RWPE2 (cell line): ENCODE measurements around the gene PTPRM.

Experiments
- ATAC-seq: fragments of 200-7000 bp; cut with Tn5 transposase; 3 replicates; pipeline ENCODE4 v1.9.1; 2021; ENCODE audit warnings: low read depth
- DNase-seq: peaks from one replicate; pipeline ENCODE4 v3.0.0-alpha.2; 2020; ENCODE audit warnings: low spot score
- H3K27ac ChIP-seq: fragments of 450-650 bp; 2 replicates; pipeline ENCODE4 v1.5.1; 2017; ENCODE audit warnings: mild to moderate bottlenecking; ENCODE audit not compliant: poor library complexity, severe bottlenecking
- H3K27me3 ChIP-seq: fragments of 250-450 bp; sonication (Bioruptor Pico); 2 replicates; pipeline ENCODE4 v1.5.1; 2021; ENCODE audit warnings: mild to moderate bottlenecking, moderate library complexity; ENCODE audit not compliant: insufficient read depth, poor library complexity, severe bottlenecking
- H3K36me3 ChIP-seq: fragments of 250-450 bp; sonication (Bioruptor Pico); 2 replicates; pipeline ENCODE4 v1.5.1; 2020; ENCODE audit warnings: low read depth, mild to moderate bottlenecking, moderate library complexity
- H3K4me1 ChIP-seq: fragments of 250-450 bp; sonication (Bioruptor Pico); 2 replicates; pipeline ENCODE4 v1.5.1; 2021; ENCODE audit warnings: mild to moderate bottlenecking, moderate library complexity; ENCODE audit not compliant: insufficient read depth, poor library complexity, severe bottlenecking
- H3K4me3 ChIP-seq: fragments of 250-450 bp; sonication (Bioruptor Pico); 2 replicates; pipeline ENCODE4 v1.5.1; 2021; ENCODE audit warnings: mild to moderate bottlenecking, moderate library complexity; ENCODE audit not compliant: severe bottlenecking
- H3K9me3 ChIP-seq: fragments of 250-450 bp; sonication (Bioruptor Pico); 2 replicates; pipeline ENCODE4 v1.5.1; 2021; ENCODE audit warnings: mild to moderate bottlenecking, moderate library complexity; ENCODE audit not compliant: severe bottlenecking
- TF ChIP-seq, protein P1 (sequence below): fragments of 450-650 bp; IDR thresholded peaks from one replicate; pipeline ENCODE4 v1.5.1; 2017; ENCODE audit warnings: mild to moderate bottlenecking, moderate library complexity; ENCODE audit not compliant: poor library complexity, severe bottlenecking

The PTPRM gene

GRCh38 chr18:7778181-7778580, 211.1 kb downstream of the PTPRM start:
- TF ChIP-seq, protein P1, sequence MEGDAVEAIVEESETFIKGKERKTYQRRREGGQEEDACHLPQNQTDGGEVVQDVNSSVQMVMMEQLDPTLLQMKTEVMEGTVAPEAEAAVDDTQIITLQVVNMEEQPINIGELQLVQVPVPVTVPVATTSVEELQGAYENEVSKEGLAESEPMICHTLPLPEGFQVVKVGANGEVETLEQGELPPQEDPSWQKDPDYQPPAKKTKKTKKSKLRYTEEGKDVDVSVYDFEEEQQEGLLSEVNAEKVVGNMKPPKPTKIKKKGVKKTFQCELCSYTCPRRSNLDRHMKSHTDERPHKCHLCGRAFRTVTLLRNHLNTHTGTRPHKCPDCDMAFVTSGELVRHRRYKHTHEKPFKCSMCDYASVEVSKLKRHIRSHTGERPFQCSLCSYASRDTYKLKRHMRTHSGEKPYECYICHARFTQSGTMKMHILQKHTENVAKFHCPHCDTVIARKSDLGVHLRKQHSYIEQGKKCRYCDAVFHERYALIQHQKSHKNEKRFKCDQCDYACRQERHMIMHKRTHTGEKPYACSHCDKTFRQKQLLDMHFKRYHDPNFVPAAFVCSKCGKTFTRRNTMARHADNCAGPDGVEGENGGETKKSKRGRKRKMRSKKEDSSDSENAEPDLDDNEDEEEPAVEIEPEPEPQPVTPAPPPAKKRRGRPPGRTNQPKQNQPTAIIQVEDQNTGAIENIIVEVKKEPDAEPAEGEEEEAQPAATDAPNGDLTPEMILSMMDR, result no peak
- ATAC-seq (no peak), DNase-seq (no peak)
- H3K4me3 ChIP-seq, result no peak overlapping the region
- H3K27me3 ChIP-seq, result no peaks in the 10 kb centered on the region
- no peaks in the 10 kb centered on the region for H3K36me3 ChIP-seq
- H3K9me3 ChIP-seq, result no peaks in the 10 kb centered on the region
- no peaks in the 10 kb centered on the region for H3K4me1 ChIP-seq
- H3K27ac ChIP-seq, result no peak overlapping the region

DNA sequence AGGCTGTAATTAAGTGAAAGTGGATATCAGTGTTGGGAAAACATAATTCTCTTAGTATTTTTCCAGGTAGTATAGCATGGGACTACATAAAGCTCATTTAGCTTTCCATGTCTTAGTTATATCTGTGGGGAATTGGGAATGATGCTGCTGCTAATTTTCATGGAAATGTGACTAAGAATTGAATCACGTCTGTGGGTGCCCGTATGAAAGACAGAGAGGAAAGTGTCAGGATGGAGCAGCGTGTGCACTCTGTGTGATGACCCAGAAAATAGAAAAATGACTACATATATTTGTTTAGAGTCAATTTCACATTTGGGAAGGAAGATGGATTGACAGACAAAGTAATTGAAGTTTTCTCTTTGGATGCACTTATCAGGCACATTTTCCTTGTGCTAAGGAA, 212.1 kb downstream of the PTPRM start:
- H3K27ac ChIP-seq, result no peak overlapping the region
- no peak for ATAC-seq
- H3K4me3 ChIP-seq, result no peak overlapping the region
- H3K36me3 ChIP-seq, result no peaks in the 10 kb centered on the region
- no peak for DNase-seq
- H3K27me3 ChIP-seq, result no peaks in the 10 kb centered on the region
- H3K9me3 ChIP-seq, result no peaks in the 10 kb centered on the region
- H3K4me1 ChIP-seq, result no peaks in the 10 kb centered on the region
- TF ChIP-seq, protein P1, result no peak

GRCh38 chr18:7784171-7784570, 217.1 kb downstream of the PTPRM start:
- DNase-seq, result no peak
- H3K4me3 ChIP-seq, result no peak overlapping the region
- H3K27ac ChIP-seq, result no peak overlapping the region
- H3K36me3 ChIP-seq, result no peaks in the 10 kb centered on the region
- TF ChIP-seq, protein P1, result no peak
- no peaks in the 10 kb centered on the region for H3K4me1 ChIP-seq
- no peak for ATAC-seq
- no peaks in the 10 kb centered on the region for H3K9me3 ChIP-seq
- H3K27me3 ChIP-seq, result no peaks in the 10 kb centered on the region

DNA sequence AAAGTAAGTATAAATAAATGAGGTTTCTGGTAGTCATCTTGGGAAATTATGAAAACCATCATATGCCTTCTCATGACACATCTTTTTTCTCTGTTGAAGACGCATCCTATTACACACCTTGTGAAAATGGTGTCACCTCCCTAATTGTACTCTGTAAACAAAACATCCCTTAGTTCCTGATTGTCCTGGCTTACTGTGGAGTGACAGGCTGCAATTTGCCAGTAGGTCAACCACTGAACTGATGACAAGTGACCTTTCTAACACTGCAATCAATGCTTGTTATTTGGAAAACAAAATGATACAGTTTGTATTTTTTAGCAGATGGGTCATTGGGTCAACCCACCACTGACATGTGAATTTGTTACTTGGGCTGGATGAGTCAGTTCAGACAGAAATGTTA, 219.5 kb downstream of the PTPRM start:
- H3K27ac ChIP-seq, result no peak overlapping the region
- TF ChIP-seq, protein P1, result no peak
- ATAC-seq (no peak), DNase-seq (no peak)
- no peaks in the 10 kb centered on the region for H3K9me3 ChIP-seq
- H3K36me3 ChIP-seq, result no peaks in the 10 kb centered on the region
- no peak overlapping the region for H3K4me3 ChIP-seq
- H3K27me3 ChIP-seq, result no peaks in the 10 kb centered on the region
- no peaks in the 10 kb centered on the region for H3K4me1 ChIP-seq

DNA sequence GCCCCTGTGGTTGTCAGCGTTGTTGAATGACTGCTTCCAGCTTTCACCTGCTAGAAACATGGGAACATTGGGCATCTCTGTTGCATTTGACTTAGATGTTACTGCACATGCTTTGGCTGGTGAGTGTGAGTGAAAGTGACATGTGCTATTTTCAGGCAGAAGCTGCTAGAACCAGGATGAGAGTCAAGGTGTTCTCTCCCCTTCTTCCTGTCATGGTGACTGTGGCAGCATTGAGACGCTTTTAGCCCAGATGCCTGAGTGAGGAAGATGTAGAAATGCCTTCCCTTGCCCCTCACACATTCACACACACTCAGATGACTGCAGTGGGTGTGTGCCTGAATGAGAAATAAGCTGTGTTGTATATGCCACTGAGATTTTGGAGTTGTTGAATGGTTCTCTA, 220.2 kb downstream of the PTPRM start:
- Histone ChIP-seq H3K9me3 (no peaks in the 10 kb centered on the region), H3K27ac (no peak overlapping the region), H3K4me1 (no peaks in the 10 kb centered on the region), H3K36me3 (no peaks in the 10 kb centered on the region), H3K4me3 (no peak overlapping the region), H3K27me3 (no peaks in the 10 kb centered on the region)
- ATAC-seq, result no peak
- TF ChIP-seq, protein P1, result no peak
- no peak for DNase-seq
